ENCODE results near the gene WDFY2. TPM values are rescaled to one million over a fixed set of nuclear protein-coding genes. Genes with fewer than 3 reads are reported as not detected.

Gene WDFY2
- total RNA-seq, 1 experiment from 2014 or later, result 25.7 TPM

DNA sequence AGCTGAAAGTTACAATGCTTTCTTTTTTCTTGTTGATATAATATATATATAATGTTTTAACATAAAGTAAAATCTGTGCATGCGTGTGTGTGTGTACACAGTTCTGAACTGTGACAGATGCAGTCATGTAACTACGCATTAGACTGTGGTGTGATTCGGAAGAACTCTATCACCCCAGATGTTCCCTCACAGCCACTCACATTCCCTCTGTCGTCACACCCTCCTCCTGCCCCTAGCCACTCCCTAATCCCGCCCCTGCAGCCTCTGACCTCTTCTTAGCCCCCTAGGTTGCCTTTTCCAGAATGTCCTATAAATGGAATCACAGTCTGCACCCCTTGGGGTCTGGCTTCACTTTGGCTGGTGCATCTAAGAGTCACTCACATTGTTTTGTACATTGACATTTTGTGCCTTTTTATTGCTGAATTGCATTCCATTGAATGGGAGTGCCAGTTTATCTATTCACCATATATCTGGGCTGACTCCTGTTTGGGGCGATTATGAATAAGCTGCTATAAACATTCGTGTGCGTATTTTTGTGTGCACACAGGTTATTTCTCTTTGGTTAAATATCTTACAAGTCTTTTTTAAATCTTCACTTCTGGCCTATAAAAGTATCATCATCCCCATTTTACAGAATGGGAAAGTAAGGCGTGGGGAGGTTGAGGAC is 199.3 kb downstream of the WDFY2 start:
- Mint-ChIP-seq H3K27me3 (ENCODE audit: low read depth) (no peaks in the 10 kb centered on the region), H3K4me1 (peaks cover 10% of the 10 kb centered on the region), H3K9me3 (no peaks in the 10 kb centered on the region; the same call in 1 of the 2 replicates), H3K4me3 (no peak overlapping the region), H3K27ac (no peak overlapping the region), H3K36me3 (no peaks in the 10 kb centered on the region)
- ChIA-PET POLR2A (no interaction called here), CTCF (interaction anchor here (1.0 to 4.4 kb wide), 3 partner anchors 12 to 658 kb away, joined by 5 to 26 read pairs (median 5); no protein-coding TSS in a partner anchor)
- TF ChIP-seq ERG (CRISPR knock-in tag; IDR thresholded peaks at IDR 0.05) (no peak), JAZF1 (CRISPR knock-in tag; IDR thresholded peaks at IDR 0.05) (no peak), FOXK1 (CRISPR knock-in tag; IDR thresholded peaks at IDR 0.05) (no peak), NFE2L1 (CRISPR knock-in tag; IDR thresholded peaks at IDR 0.05) (no peak), JUN (CRISPR knock-in tag; IDR thresholded peaks at IDR 0.05) (no peak), RORB (CRISPR knock-in tag; IDR thresholded peaks at IDR 0.05) (no peak), NFYB (CRISPR knock-in tag; conservative IDR thresholded peaks at IDR 0.05; ENCODE audit: low read depth) (no peak), PRRX2 (CRISPR knock-in tag; IDR thresholded peaks at IDR 0.05) (no peak), ZMAT4 (CRISPR knock-in tag; IDR thresholded peaks at IDR 0.05) (no peak), IRF1 (CRISPR knock-in tag; IDR thresholded peaks at IDR 0.05) (no peak), TEAD1 (CRISPR knock-in tag; IDR thresholded peaks at IDR 0.05) (no peak), GTF2I (CRISPR knock-in tag; conservative IDR thresholded peaks at IDR 0.05) (no peak), ZBTB21 (CRISPR knock-in tag; IDR thresholded peaks at IDR 0.05; ENCODE audit: borderline replicate concordance) (no peak), SMAD3 (CRISPR knock-in tag; IDR thresholded peaks at IDR 0.05; ENCODE audit: borderline replicate concordance) (no peak), ZNF423 (CRISPR knock-in tag; IDR thresholded peaks at IDR 0.05) (no peak), STAT6 (CRISPR knock-in tag; conservative IDR thresholded peaks at IDR 0.05; ENCODE audit: low read depth) (no peak), HMGA2 (CRISPR knock-in tag; IDR thresholded peaks at IDR 0.05) (no peak), HMGXB4 (CRISPR knock-in tag; IDR thresholded peaks at IDR 0.05) (no peak)
- TF ChIP-seq, protein P1, sequence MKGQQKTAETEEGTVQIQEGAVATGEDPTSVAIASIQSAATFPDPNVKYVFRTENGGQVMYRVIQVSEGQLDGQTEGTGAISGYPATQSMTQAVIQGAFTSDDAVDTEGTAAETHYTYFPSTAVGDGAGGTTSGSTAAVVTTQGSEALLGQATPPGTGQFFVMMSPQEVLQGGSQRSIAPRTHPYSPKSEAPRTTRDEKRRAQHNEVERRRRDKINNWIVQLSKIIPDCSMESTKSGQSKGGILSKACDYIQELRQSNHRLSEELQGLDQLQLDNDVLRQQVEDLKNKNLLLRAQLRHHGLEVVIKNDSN (CRISPR knock-in tag; IDR thresholded peaks at IDR 0.05), result no peak
- TF ChIP-seq, protein P2, sequence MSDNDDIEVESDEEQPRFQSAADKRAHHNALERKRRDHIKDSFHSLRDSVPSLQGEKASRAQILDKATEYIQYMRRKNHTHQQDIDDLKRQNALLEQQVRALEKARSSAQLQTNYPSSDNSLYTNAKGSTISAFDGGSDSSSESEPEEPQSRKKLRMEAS (CRISPR knock-in tag; IDR thresholded peaks at IDR 0.05), result no peak
- DNase-seq (ENCODE audit: low spot score) (no peak), ATAC-seq (peak; percentile 49; the same call in 1 of the 2 replicates)

Data from WTC11 (cell line).